ENCODE data around the gene GPC6.

GPC6 gene

GRCh38 chr13:93762708-93763426 is 536.3 kb downstream of the GPC6 start:
- H3K9ac ChIP-seq (ENCODE audit: low read length): no peak overlapping the region
- TF ChIP-seq EZH2 (optimal IDR thresholded peaks at IDR 0.05; ENCODE audit: low read depth, low read length): no peak
- no peak for TF ChIP-seq CTCF (IDR thresholded peaks at IDR 0.05; ENCODE audit: low read length)
- TF ChIP-seq EZH2phosphoT487 (IDR thresholded peaks at IDR 0.05; ENCODE audit: low read length): no peak
- no peak overlapping the region for H3K4me3 ChIP-seq (ENCODE audit: low read length)
- H2AFZ ChIP-seq (ENCODE audit: low read length): no peak overlapping the region
- no peak overlapping the region for H3K4me2 ChIP-seq (ENCODE audit: low read depth, low read length)
- H3K4me1 ChIP-seq (ENCODE audit: low read length): no peaks in the 10 kb centered on the region
- no peaks in the 10 kb centered on the region for H4K20me1 ChIP-seq (ENCODE audit: insufficient read depth, low read length)
- H3K27me3 ChIP-seq (replicated peaks; ENCODE audit: insufficient read depth, low read length): no peaks in the 10 kb centered on the region
- no peaks in the 10 kb centered on the region for H3F3A ChIP-seq (ENCODE audit: insufficient read depth, low read length)
- H3K79me2 ChIP-seq (ENCODE audit: low read length): no peaks in the 10 kb centered on the region
- DNase-seq: no peak
- no peaks in the 10 kb centered on the region for H3K9me3 ChIP-seq (replicated peaks; ENCODE audit: insufficient read depth, low read length)
- no peaks in the 10 kb centered on the region for H3K36me3 ChIP-seq (replicated peaks; ENCODE audit: insufficient read depth, low read length)
- H3K9me2 ChIP-seq (replicated peaks; ENCODE audit: insufficient read depth, low read length): no peaks in the 10 kb centered on the region
- H3K27ac ChIP-seq (ENCODE audit: low read length): no peak overlapping the region

GRCh38 chr13:93765062-93765461 is 538.5 kb downstream of the GPC6 start:
- Histone ChIP-seq H3K4me3 (ENCODE audit: low read length) (no peak overlapping the region), H3K36me3 (replicated peaks; ENCODE audit: insufficient read depth, low read length) (no peaks in the 10 kb centered on the region), H3K9me3 (replicated peaks; ENCODE audit: insufficient read depth, low read length) (no peaks in the 10 kb centered on the region), H4K20me1 (ENCODE audit: insufficient read depth, low read length) (no peaks in the 10 kb centered on the region), H3K4me1 (ENCODE audit: low read length) (no peaks in the 10 kb centered on the region), H2AFZ (ENCODE audit: low read length) (no peak overlapping the region), H3K4me2 (ENCODE audit: low read depth, low read length) (no peak overlapping the region), H3K27me3 (replicated peaks; ENCODE audit: insufficient read depth, low read length) (no peaks in the 10 kb centered on the region), H3K79me2 (ENCODE audit: low read length) (no peaks in the 10 kb centered on the region), H3K27ac (ENCODE audit: low read length) (no peak overlapping the region), H3K9me2 (replicated peaks; ENCODE audit: insufficient read depth, low read length) (no peaks in the 10 kb centered on the region), H3K9ac (ENCODE audit: low read length) (no peak overlapping the region), H3F3A (ENCODE audit: insufficient read depth, low read length) (no peaks in the 10 kb centered on the region)
- TF ChIP-seq CTCF (IDR thresholded peaks at IDR 0.05; ENCODE audit: low read length): no peak
- DNase-seq: no peak

GRCh38 chr13:93765811-93766210 is 539.2 kb downstream of the GPC6 start:
- Histone ChIP-seq H3K4me2 (ENCODE audit: low read depth, low read length) (no peak overlapping the region), H2AFZ (ENCODE audit: low read length) (no peak overlapping the region), H3F3A (ENCODE audit: insufficient read depth, low read length) (no peaks in the 10 kb centered on the region), H3K27me3 (replicated peaks; ENCODE audit: insufficient read depth, low read length) (no peaks in the 10 kb centered on the region), H3K4me3 (ENCODE audit: low read length) (no peak overlapping the region), H3K79me2 (ENCODE audit: low read length) (no peaks in the 10 kb centered on the region), H3K9me3 (replicated peaks; ENCODE audit: insufficient read depth, low read length) (no peaks in the 10 kb centered on the region), H3K4me1 (ENCODE audit: low read length) (no peaks in the 10 kb centered on the region), H3K36me3 (replicated peaks; ENCODE audit: insufficient read depth, low read length) (no peaks in the 10 kb centered on the region), H3K9ac (ENCODE audit: low read length) (no peak overlapping the region), H3K27ac (ENCODE audit: low read length) (no peak overlapping the region), H4K20me1 (ENCODE audit: insufficient read depth, low read length) (no peaks in the 10 kb centered on the region), H3K9me2 (replicated peaks; ENCODE audit: insufficient read depth, low read length) (no peaks in the 10 kb centered on the region)
- TF ChIP-seq CTCF (IDR thresholded peaks at IDR 0.05; ENCODE audit: low read length): no peak
- TF ChIP-seq EZH2 (optimal IDR thresholded peaks at IDR 0.05; ENCODE audit: low read depth, low read length): no peak
- TF ChIP-seq EZH2phosphoT487 (IDR thresholded peaks at IDR 0.05; ENCODE audit: low read length): no peak
- DNase-seq: no peak
